Measurements from ENCODE around the gene CTSW.
"Not testable (repeated sequence)": the region's sequence is repeated elsewhere in the genome, so short reads cannot be mapped to it uniquely, and the experiment has no call there.

Gene CTSW

GRCh38 chr11:65886826-65887722 lies 7.4 kb downstream of the CTSW start:
- DNase-seq: no peak

- DNase-seq: no peak
These were observed 8.1 kb downstream of the CTSW start for GRCh38 chr11:65887723-65888162.

GRCh38 chr11:65888163-65888814 lies 8.7 kb downstream of the CTSW start, which contains the start of gene FIBP:
Gene FIBP (minus strand): TSS chr11:65888471. CDS start chr11:65888418, 53 bp downstream.
- peak; percentile 97 to 98 for DNase-seq

- peak; percentile 98 to 99 for DNase-seq
These were observed 10.9 kb downstream of the CTSW start, which contains the start of gene CCDC85B for GRCh38 chr11:65890324-65891218. Gene CCDC85B (plus strand): TSS chr11:65890673. CDS start chr11:65890784, 111 bp downstream.

- peak; percentile 46 to 62 for DNase-seq
These were observed 11.8 kb downstream of the CTSW start for GRCh38 chr11:65891219-65892136.

GRCh38 chr11:65892137-65892540 lies 12.5 kb downstream of the CTSW start:
- not testable (repeated sequence) for DNase-seq

- no peak for DNase-seq
These were observed 13.2 kb downstream of the CTSW start for GRCh38 chr11:65892661-65893317.

- DNase-seq: no peak
These were observed 14.5 kb downstream of the CTSW start for GRCh38 chr11:65894034-65894591.

GRCh38 chr11:65895482-65895981 lies 15.9 kb downstream of the CTSW start:
- no peak for DNase-seq

GRCh38 chr11:65896034-65896999 lies 16.7 kb downstream of the CTSW start:
- no peak for DNase-seq

GRCh38 chr11:65897020-65897471 lies 17.4 kb downstream of the CTSW start:
- DNase-seq: no peak

GRCh38 chr11:65898656-65899355 lies 19.2 kb downstream of the CTSW start:
- DNase-seq: no peak

GRCh38 chr11:65899356-65900124 lies 19.9 kb downstream of the CTSW start:
- peak; percentile 79 to 85 for DNase-seq

GRCh38 chr11:65900125-65900898 lies 20.7 kb downstream of the CTSW start, which contains the start of gene FOSL1:
Gene FOSL1 (minus strand): TSS chr11:65900388. CDS start chr11:65900339, 49 bp downstream.
- peak; percentile 94 to 97 for DNase-seq

- DNase-seq: no peak
These were observed 21.2 kb downstream of the CTSW start for GRCh38 chr11:65900899-65901180.

- DNase-seq: no peak
These were observed 23.4 kb downstream of the CTSW start for GRCh38 chr11:65903068-65903481.

- DNase-seq: no peak
These were observed 24.1 kb downstream of the CTSW start for GRCh38 chr11:65903715-65904114.
